WI38 (cell line): ENCODE measurements around the gene MR1.
A peak's percentile ranks its signal among the peaks of the same experiment; 100 is the strongest.

Source experiments
- H3K4me3 ChIP-seq: 2 replicates; pipeline ENCODE4 v1.5.1; 2011; ENCODE audit warnings: low read depth, mild to moderate bottlenecking, control low read depth, low read length
- CTCF ChIP-seq: IDR thresholded peaks from 2 replicates; pipeline ENCODE4 v1.5.1; 2012; ENCODE audit warnings: low read depth, mild to moderate bottlenecking, control low read depth, low read length

MR1 gene

GRCh38 chr1:181018901-181019681 lies 14.7 kb upstream of the MR1 start:
- no peak for TF ChIP-seq CTCF
- H3K4me3 ChIP-seq: no peak overlapping the region

- H3K4me3 ChIP-seq: peak overlapping the region; percentile 67
- TF ChIP-seq CTCF: no peak
These were observed 12.6 kb upstream of the MR1 start for GRCh38 chr1:181021159-181021558.

GRCh38 chr1:181021811-181022434 lies 11.9 kb upstream of the MR1 start:
- peak overlapping the region; percentile 67 for H3K4me3 ChIP-seq
- no peak for TF ChIP-seq CTCF

GRCh38 chr1:181023265-181024057 lies 10.3 kb upstream of the MR1 start:
- no peak overlapping the region; the same call in 1 of the 2 replicates for H3K4me3 ChIP-seq
- TF ChIP-seq CTCF: no peak

- no peak overlapping the region for H3K4me3 ChIP-seq
- TF ChIP-seq CTCF: no peak
These were observed 5.6 kb upstream of the MR1 start for GRCh38 chr1:181028196-181028595.

GRCh38 chr1:181028615-181029014 lies 5.2 kb upstream of the MR1 start:
- H3K4me3 ChIP-seq: no peak overlapping the region
- no peak for TF ChIP-seq CTCF
